ENCODE data around the gene SNRPD3. TPM values are rescaled to one million over a fixed set of nuclear protein-coding genes. Genes with fewer than 3 reads are reported as not detected.

SNRPD3 gene
- total and polyA plus RNA-seq, 2 donors (not counting 3 experiments of a cell fraction or from before 2014, with no cell fraction given): 121 to 253 TPM

DNA sequence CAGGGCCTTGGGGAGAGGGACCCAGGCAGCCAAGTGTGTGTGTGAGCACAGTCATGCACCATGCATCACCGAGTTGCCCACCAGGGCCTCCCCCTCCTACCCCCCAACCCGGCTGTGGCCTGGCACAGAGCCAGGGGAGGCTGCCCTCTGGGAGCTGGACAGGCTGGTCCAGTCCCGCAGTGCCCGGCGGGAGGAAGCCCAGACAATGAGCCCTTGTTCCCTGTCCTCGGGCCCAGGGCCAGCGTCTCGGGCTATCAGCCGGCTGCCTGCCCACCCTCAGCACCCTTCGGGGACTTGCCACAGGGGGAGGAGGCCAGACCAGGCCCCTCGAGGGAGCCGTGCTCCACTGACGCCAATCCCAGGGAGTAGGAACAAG, 32.6 kb downstream of the SNRPD3 start:
- no peak for TF ChIP-seq JUN (IDR thresholded peaks at IDR 0.05; ENCODE audit: borderline replicate concordance, insufficient read depth, insufficient read length, low read depth)
- no peak for TF ChIP-seq POLR2AphosphoS5 (IDR thresholded peaks at IDR 0.05; ENCODE audit: insufficient read depth, low read depth, low read length)
- TF ChIP-seq, protein P1, sequence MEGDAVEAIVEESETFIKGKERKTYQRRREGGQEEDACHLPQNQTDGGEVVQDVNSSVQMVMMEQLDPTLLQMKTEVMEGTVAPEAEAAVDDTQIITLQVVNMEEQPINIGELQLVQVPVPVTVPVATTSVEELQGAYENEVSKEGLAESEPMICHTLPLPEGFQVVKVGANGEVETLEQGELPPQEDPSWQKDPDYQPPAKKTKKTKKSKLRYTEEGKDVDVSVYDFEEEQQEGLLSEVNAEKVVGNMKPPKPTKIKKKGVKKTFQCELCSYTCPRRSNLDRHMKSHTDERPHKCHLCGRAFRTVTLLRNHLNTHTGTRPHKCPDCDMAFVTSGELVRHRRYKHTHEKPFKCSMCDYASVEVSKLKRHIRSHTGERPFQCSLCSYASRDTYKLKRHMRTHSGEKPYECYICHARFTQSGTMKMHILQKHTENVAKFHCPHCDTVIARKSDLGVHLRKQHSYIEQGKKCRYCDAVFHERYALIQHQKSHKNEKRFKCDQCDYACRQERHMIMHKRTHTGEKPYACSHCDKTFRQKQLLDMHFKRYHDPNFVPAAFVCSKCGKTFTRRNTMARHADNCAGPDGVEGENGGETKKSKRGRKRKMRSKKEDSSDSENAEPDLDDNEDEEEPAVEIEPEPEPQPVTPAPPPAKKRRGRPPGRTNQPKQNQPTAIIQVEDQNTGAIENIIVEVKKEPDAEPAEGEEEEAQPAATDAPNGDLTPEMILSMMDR (IDR thresholded peaks at IDR 0.05; ENCODE audit: extremely low read depth in 1 of 2, insufficient read depth in 1 of 2, low read depth in 1 of 2, low read length in 2 of 2): no peak
- H2AFZ ChIP-seq (ENCODE audit: low read depth, low read length): no peak overlapping the region
- BruUV-seq (replicated peaks): no TSS peak
- H3K4me2 ChIP-seq (ENCODE audit: insufficient read depth, low read length): no peak overlapping the region
- no peaks in the 10 kb centered on the region for H3K9me1 ChIP-seq (replicated peaks; ENCODE audit: control insufficient read depth, extremely low read depth, insufficient read depth, low read length)
- no peaks in the 10 kb centered on the region for H3K79me2 ChIP-seq (ENCODE audit: control insufficient read depth, insufficient read depth, low read length)
- CTCF ChIA-PET: no interaction called here
- no peak for FAIRE-seq
- peaks cover 0 to 3% of the 10 kb centered on the region in 2 experiments for H3K36me3 ChIP-seq (ENCODE audit: control insufficient read depth in 2 of 2, extremely low read depth in 1 of 2, insufficient read depth in 2 of 2, low read length in 2 of 2)
- H3K4me1 ChIP-seq (ENCODE audit: control insufficient read depth, extremely low read depth, insufficient read depth, low read length): peaks cover 7% of the 10 kb centered on the region
- POLR2A ChIA-PET: no interaction called here
- intact Hi-C loops (cut with micrococcal nuclease): no loop called here
- no peak overlapping the region for H3K4me3 ChIP-seq (replicated peaks in 1 of 3; ENCODE audit: insufficient read depth in 1 of 3, low read depth in 1 of 3, low read length in 3 of 3)
- H3K9me3 ChIP-seq (replicated peaks; ENCODE audit: control insufficient read depth, insufficient read depth, low read length): no peaks in the 10 kb centered on the region
- H4K20me1 ChIP-seq (replicated peaks; ENCODE audit: control insufficient read depth, extremely low read depth, insufficient read depth, low read length): no peaks in the 10 kb centered on the region
- DNase-seq (ENCODE audit: low read depth, low spot score): no peak
- no peak overlapping the region for H3K9ac ChIP-seq (replicated peaks; ENCODE audit: extremely low read depth, insufficient read depth, low read length)
- H3K27ac ChIP-seq (ENCODE audit: insufficient read depth, low read depth, low read length): no peak overlapping the region
- dilution Hi-C loops (cut with MboI; ENCODE audit: extremely low pct_ligation_motif_present, low sequenced_read_pairs): no loop called here
- H3K27me3 ChIP-seq (ENCODE audit: control insufficient read depth in 2 of 2, insufficient read depth in 2 of 2, low read length in 2 of 2): no peaks in the 10 kb centered on the region

DNA sequence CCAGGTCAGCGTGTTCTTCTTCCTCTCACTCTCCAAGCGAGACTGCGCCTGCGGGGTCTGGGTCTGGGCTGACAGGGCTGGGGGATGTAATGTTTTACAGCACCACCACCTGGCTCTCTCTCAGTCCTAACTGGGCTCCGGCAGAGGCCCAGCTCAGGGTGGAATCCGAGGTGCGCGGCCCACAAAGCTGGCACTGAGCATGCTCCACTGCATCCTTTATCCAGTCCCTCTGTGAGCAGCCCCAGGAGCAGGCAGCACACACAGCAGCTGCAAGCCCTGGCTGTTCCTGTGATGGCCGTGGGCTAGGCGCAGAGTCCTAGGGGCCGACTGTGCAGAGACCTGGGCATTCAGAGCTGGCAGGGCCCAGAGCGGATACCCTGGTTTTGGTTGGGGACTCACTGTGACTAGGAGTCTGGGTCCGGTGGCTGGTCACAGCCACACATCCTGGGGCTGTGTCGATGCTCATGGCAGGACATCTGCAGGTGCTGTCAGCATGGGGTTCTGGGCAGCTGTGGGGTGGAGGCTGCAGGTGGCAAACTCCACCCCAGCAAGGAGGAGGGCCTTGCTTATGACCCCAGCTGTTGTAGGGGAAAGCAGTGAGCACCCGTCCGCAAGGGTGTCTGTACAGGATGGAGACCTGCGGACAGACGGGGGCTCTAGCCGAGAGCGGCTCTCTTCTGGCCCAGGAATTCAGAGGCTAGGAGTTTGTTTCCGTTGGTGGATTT, 33.1 kb downstream of the SNRPD3 start:
- no TSS peak for BruUV-seq (replicated peaks)
- ChIA-PET CTCF (no interaction called here), POLR2A (no interaction called here)
- H3K27me3 ChIP-seq (ENCODE audit: control insufficient read depth in 2 of 2, insufficient read depth in 2 of 2, low read length in 2 of 2): no peaks in the 10 kb centered on the region
- H3K36me3 ChIP-seq (ENCODE audit: control insufficient read depth in 2 of 2, extremely low read depth in 1 of 2, insufficient read depth in 2 of 2, low read length in 2 of 2): peaks cover 0 to 3% of the 10 kb centered on the region in 2 experiments
- no peak overlapping the region for H3K4me3 ChIP-seq (replicated peaks in 1 of 3; ENCODE audit: insufficient read depth in 1 of 3, low read depth in 1 of 3, low read length in 3 of 3)
- H3K27ac ChIP-seq (ENCODE audit: insufficient read depth, low read depth, low read length): no peak overlapping the region
- no peak overlapping the region for H3K9ac ChIP-seq (replicated peaks; ENCODE audit: extremely low read depth, insufficient read depth, low read length)
- H3K9me1 ChIP-seq (replicated peaks; ENCODE audit: control insufficient read depth, extremely low read depth, insufficient read depth, low read length): no peaks in the 10 kb centered on the region
- dilution Hi-C loops (cut with MboI; ENCODE audit: extremely low pct_ligation_motif_present, low sequenced_read_pairs) (no loop called here), intact Hi-C loops (cut with micrococcal nuclease) (no loop called here)
- FAIRE-seq: no peak
- TF ChIP-seq JUN (IDR thresholded peaks at IDR 0.05; ENCODE audit: borderline replicate concordance, insufficient read depth, insufficient read length, low read depth) (no peak), MYC (IDR thresholded peaks at IDR 0.05; ENCODE audit: low read depth, low read length) (no peak), FOS (IDR thresholded peaks at IDR 0.05; ENCODE audit: borderline replicate concordance, insufficient read depth, low read length) (no peak), POLR2A (IDR thresholded peaks at IDR 0.05; ENCODE audit: low read depth, low read length) (no peak), EZH2 (IDR thresholded peaks at IDR 0.05; ENCODE audit: borderline replicate concordance, low read depth, low read length, severe bottlenecking) (no peak), GATA2 (IDR thresholded peaks at IDR 0.05; ENCODE audit: insufficient read depth, insufficient read length, low read depth, low read length) (no peak), POLR2AphosphoS5 (IDR thresholded peaks at IDR 0.05; ENCODE audit: insufficient read depth, low read depth, low read length) (no peak), MAX (IDR thresholded peaks at IDR 0.05; ENCODE audit: insufficient read depth, insufficient read length) (no peak)
- TF ChIP-seq, protein P1 (IDR thresholded peaks at IDR 0.05; ENCODE audit: extremely low read depth in 1 of 2, insufficient read depth in 1 of 2, low read depth in 1 of 2, low read length in 2 of 2): no peak
- no peaks in the 10 kb centered on the region for H3K79me2 ChIP-seq (ENCODE audit: control insufficient read depth, insufficient read depth, low read length)
- DNase-seq (ENCODE audit: low read depth, low spot score): no peak
- H3K9me3 ChIP-seq (replicated peaks; ENCODE audit: control insufficient read depth, insufficient read depth, low read length): no peaks in the 10 kb centered on the region
- peaks cover 7% of the 10 kb centered on the region for H3K4me1 ChIP-seq (ENCODE audit: control insufficient read depth, extremely low read depth, insufficient read depth, low read length)
- no peak overlapping the region for H3K4me2 ChIP-seq (ENCODE audit: insufficient read depth, low read length)
- no peaks in the 10 kb centered on the region for H4K20me1 ChIP-seq (replicated peaks; ENCODE audit: control insufficient read depth, extremely low read depth, insufficient read depth, low read length)
- no peak overlapping the region for H2AFZ ChIP-seq (ENCODE audit: low read depth, low read length)

All from endothelial cell of umbilical vein (primary cell).